ENCODE measurements around the gene CLPX.

Gene CLPX

DNA sequence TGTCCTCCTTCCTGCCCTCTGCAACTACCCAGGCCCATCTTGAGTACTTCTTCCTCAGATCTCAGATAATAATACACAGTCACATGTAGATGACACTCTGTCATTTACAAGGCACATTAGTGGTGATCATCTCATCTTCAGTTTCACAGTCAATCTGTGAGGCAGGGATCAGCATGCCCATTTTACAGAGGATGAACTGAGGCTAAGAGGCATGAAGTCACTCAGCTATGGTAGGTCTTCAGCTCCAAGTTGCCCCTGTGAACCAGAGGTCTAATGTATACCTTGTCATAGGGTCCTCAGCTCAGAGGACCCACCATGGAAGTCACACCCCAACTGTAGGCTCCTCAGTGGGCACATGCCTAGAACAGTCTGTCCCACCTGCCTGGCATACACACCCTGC lies 30.4 kb upstream of the CLPX start:
- TF ChIP-seq POLR2AphosphoS5 (IDR thresholded peaks at IDR 0.05; ENCODE audit: low read depth, low read length): no peak

DNA sequence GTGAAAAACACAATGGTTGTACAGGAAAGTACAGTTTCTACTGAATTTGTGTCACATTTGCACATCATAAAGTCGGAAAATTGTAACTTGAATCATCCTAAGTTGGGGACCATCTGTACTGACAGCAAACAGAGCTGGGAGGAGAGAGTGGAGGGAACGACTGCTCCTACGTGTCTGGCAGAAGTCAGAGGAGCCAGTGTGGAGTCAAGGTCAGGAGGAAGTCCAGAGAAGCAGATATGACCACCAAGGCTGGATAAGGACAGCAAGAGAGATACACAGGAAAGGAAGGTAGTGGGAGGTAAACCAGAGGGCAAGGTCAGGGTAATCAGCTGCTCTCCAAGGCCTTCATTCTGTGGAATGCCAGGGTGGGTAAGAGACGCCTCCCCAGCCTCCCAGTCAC lies 28.9 kb upstream of the CLPX start:
- TF ChIP-seq, protein P1, sequence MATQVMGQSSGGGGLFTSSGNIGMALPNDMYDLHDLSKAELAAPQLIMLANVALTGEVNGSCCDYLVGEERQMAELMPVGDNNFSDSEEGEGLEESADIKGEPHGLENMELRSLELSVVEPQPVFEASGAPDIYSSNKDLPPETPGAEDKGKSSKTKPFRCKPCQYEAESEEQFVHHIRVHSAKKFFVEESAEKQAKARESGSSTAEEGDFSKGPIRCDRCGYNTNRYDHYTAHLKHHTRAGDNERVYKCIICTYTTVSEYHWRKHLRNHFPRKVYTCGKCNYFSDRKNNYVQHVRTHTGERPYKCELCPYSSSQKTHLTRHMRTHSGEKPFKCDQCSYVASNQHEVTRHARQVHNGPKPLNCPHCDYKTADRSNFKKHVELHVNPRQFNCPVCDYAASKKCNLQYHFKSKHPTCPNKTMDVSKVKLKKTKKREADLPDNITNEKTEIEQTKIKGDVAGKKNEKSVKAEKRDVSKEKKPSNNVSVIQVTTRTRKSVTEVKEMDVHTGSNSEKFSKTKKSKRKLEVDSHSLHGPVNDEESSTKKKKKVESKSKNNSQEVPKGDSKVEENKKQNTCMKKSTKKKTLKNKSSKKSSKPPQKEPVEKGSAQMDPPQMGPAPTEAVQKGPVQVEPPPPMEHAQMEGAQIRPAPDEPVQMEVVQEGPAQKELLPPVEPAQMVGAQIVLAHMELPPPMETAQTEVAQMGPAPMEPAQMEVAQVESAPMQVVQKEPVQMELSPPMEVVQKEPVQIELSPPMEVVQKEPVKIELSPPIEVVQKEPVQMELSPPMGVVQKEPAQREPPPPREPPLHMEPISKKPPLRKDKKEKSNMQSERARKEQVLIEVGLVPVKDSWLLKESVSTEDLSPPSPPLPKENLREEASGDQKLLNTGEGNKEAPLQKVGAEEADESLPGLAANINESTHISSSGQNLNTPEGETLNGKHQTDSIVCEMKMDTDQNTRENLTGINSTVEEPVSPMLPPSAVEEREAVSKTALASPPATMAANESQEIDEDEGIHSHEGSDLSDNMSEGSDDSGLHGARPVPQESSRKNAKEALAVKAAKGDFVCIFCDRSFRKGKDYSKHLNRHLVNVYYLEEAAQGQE (IDR thresholded peaks at IDR 0.05; ENCODE audit: insufficient read depth in 1 of 2, low read depth in 2 of 2, low read length in 2 of 2): no peak
- no peak for TF ChIP-seq POLR2AphosphoS5 (IDR thresholded peaks at IDR 0.05; ENCODE audit: low read depth, low read length)
- TF ChIP-seq TAF1 (IDR thresholded peaks at IDR 0.05; ENCODE audit: borderline replicate concordance, insufficient read depth, low read length): no peak
- no peak for TF ChIP-seq SIN3A (IDR thresholded peaks at IDR 0.05; ENCODE audit: borderline replicate concordance, insufficient read depth, low read length)
- TF ChIP-seq FOXP2 (optimal IDR thresholded peaks at IDR 0.05; ENCODE audit: borderline replicate concordance, extremely low read depth, extremely low read length, insufficient read depth): no peak

DNA sequence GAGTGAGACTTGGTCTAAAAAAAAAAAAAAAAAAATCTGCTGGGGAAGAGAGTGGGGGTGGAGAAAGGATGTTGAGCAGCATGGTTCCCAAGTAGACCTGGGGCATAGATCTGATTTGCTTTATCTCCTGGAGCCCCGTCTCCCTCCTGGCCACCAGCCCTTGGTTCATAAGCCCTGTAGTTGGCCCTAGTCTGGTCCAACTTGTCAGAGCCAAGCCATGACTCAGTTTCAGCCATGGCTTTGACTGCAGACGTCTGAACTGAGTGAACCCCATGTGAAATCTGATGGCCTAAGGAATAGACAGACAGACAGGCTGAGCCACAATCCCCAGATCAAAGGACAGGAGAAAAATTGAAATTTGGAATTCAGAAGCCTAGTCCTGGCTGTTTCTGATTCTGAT lies 28.1 kb upstream of the CLPX start:
- TF ChIP-seq TAF1 (IDR thresholded peaks at IDR 0.05; ENCODE audit: borderline replicate concordance, insufficient read depth, low read length) (no peak), FOXP2 (optimal IDR thresholded peaks at IDR 0.05; ENCODE audit: borderline replicate concordance, extremely low read depth, extremely low read length, insufficient read depth) (no peak), SIN3A (IDR thresholded peaks at IDR 0.05; ENCODE audit: borderline replicate concordance, insufficient read depth, low read length) (no peak), POLR2AphosphoS5 (IDR thresholded peaks at IDR 0.05; ENCODE audit: low read depth, low read length) (no peak)
- TF ChIP-seq, protein P1 (IDR thresholded peaks at IDR 0.05; ENCODE audit: insufficient read depth in 1 of 2, low read depth in 2 of 2, low read length in 2 of 2): no peak

DNA sequence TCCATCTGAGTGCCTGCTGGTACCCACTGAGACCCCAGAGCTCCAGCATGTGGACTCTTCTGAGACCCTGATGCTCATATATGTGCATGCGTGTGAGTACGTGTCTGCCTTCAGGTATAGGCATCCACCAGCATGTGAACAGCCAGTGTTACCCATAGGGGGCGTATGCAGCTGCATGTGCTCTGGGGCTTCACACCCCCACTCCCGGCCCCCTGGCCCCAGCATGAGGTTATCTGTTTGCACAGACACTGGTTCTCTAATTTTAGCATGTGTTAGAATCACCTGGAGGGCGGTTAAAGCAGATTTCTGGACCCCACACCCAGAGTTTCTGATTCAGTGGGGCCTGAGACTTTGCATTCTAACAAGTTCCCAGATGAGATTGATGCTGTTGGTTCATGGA lies 27.0 kb upstream of the CLPX start:
- no peak for TF ChIP-seq POLR2AphosphoS5 (IDR thresholded peaks at IDR 0.05; ENCODE audit: low read depth, low read length)
- no peak for TF ChIP-seq SIN3A (IDR thresholded peaks at IDR 0.05; ENCODE audit: borderline replicate concordance, insufficient read depth, low read length)
- no peak for TF ChIP-seq TAF1 (IDR thresholded peaks at IDR 0.05; ENCODE audit: borderline replicate concordance, insufficient read depth, low read length)
- TF ChIP-seq, protein P1 (IDR thresholded peaks at IDR 0.05; ENCODE audit: insufficient read depth in 1 of 2, low read depth in 2 of 2, low read length in 2 of 2): no peak
- TF ChIP-seq FOXP2 (optimal IDR thresholded peaks at IDR 0.05; ENCODE audit: borderline replicate concordance, extremely low read depth, extremely low read length, insufficient read depth): no peak

DNA sequence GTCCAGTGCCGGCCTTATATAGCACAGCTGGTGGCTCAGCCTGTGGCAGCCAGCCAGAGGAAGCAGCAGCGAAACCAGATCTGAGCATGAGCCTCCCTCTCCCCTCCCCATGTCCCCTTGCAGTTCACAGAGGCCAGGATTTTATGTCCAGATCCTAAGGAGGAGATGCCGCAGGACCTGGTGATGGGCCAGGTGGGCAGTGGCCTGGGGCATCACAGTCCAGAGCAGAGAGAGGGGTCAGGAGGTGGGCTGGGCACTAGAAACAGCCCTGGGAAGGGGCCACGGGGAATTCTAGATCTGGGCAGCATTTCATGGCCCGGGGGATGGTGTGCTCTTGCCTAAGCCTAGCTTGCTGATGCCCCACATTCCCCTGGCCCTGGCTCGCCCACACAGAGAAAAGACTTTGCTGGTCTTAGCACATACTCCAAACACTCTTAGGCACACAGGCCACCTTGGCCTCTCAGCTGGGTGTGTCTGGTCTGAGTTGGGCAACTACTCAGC lies 26.4 kb upstream of the CLPX start:
- TF ChIP-seq, protein P1 (IDR thresholded peaks at IDR 0.05; ENCODE audit: insufficient read depth in 1 of 2, low read depth in 2 of 2, low read length in 2 of 2): no peak
- TF ChIP-seq POLR2AphosphoS5 (IDR thresholded peaks at IDR 0.05; ENCODE audit: low read depth, low read length) (no peak), FOXP2 (optimal IDR thresholded peaks at IDR 0.05; ENCODE audit: borderline replicate concordance, extremely low read depth, extremely low read length, insufficient read depth) (no peak), SIN3A (IDR thresholded peaks at IDR 0.05; ENCODE audit: borderline replicate concordance, insufficient read depth, low read length) (no peak), TAF1 (IDR thresholded peaks at IDR 0.05; ENCODE audit: borderline replicate concordance, insufficient read depth, low read length) (no peak)

Data from PFSK-1 (cell line).